Fibroblast of lung (primary cell): ENCODE measurements around the gene TSPAN18. TPM values are rescaled to one million over a fixed set of nuclear protein-coding genes. Genes with fewer than 3 reads are reported as not detected.

Source experiments
- DNase-seq, 2 donors: peaks; one replicate each; pipeline versions ENCODE4 v3.0.0 to v3.0.0-alpha.2; 2010; ENCODE audit warnings: low read depth in 2 of 2
- H2AFZ ChIP-seq: 2 replicates; pipeline ENCODE4 v1.5.1; 2012; ENCODE audit warnings: low read length, control low read depth, inconsistent platforms
- H3K27ac ChIP-seq: 2 replicates; pipeline ENCODE4 v1.5.1; 2011; ENCODE audit warnings: low read length, control low read depth; ENCODE audit not compliant: insufficient read depth
- H3K27me3 ChIP-seq: 2 replicates; pipeline ENCODE4 v1.5.1; 2011; ENCODE audit warnings: mild to moderate bottlenecking, low read length; ENCODE audit not compliant: control insufficient read depth, insufficient read depth
- H3K36me3 ChIP-seq: 2 replicates; pipeline ENCODE4 v1.5.1; 2011; ENCODE audit warnings: low read length; ENCODE audit not compliant: control insufficient read depth, insufficient read depth
- H3K4me1 ChIP-seq: 2 replicates; pipeline ENCODE4 v1.5.1; 2011; ENCODE audit warnings: low read length; ENCODE audit not compliant: control insufficient read depth, insufficient read depth; ENCODE audit errors: extremely low read depth
- H3K4me2 ChIP-seq: 2 replicates; pipeline ENCODE4 v1.5.1; 2011; ENCODE audit warnings: low read length, control low read depth; ENCODE audit not compliant: insufficient read depth; ENCODE audit errors: extremely low read depth
- H3K4me3 ChIP-seq, 4 experiments: fragments of 200-600 bp in 1 of 4; sonication (generic) in 1 of 4; replicated peaks in 1 of 4; 2 replicates each; pipeline ENCODE4 v1.5.1; 2011 to 2016; ENCODE audit warnings: low read length in 4 of 4, low read depth in 3 of 4, mild to moderate bottlenecking in 3 of 4, control low read depth in 2 of 4, inconsistent platforms in 1 of 4, mixed read lengths in 1 of 4; ENCODE audit not compliant: insufficient read depth in 1 of 4; ENCODE audit errors: control extremely low read depth in 1 of 4
- H3K79me2 ChIP-seq: 2 replicates; pipeline ENCODE4 v1.5.1; 2012; ENCODE audit warnings: mild to moderate bottlenecking, low read length, inconsistent platforms; ENCODE audit not compliant: control insufficient read depth, insufficient read depth
- H3K9ac ChIP-seq: 2 replicates; pipeline ENCODE4 v1.5.1; 2011; ENCODE audit warnings: mild to moderate bottlenecking, low read length, control low read depth; ENCODE audit not compliant: insufficient read depth
- H3K9me3 ChIP-seq: 2 replicates; pipeline ENCODE4 v1.5.1; 2012; ENCODE audit warnings: low read depth, low read length; ENCODE audit not compliant: control insufficient read depth, insufficient read depth
- H4K20me1 ChIP-seq: 2 replicates; pipeline ENCODE4 v1.5.1; 2011; ENCODE audit warnings: low read length; ENCODE audit not compliant: control insufficient read depth, insufficient read depth; ENCODE audit errors: extremely low read depth
- EZH2 ChIP-seq: IDR thresholded peaks from 2 replicates; pipeline ENCODE4 v1.5.1; 2012; ENCODE audit warnings: low read length, control low read depth, mild to moderate bottlenecking; ENCODE audit errors: missing control alignments
- polyA plus RNA-seq, 2 donors: library from polyadenylated mRNA; depleted of rRNA in 1 of 2; stranded (reverse) in 1 of 2; unstranded in 1 of 2; fragments of >200 nt; gene quantifications; 2 replicates each; pipeline ENCODE4 v1.2.1, GENCODE V29; 2011 to 2012; ENCODE audit warnings: missing spikeins in 1 of 2
- total RNA-seq: library from RNA; depleted of rRNA; stranded (reverse); fragments of >200 nt; gene quantifications from 2 replicates; pipeline ENCODE4 v1.2.1, GENCODE V29; 2014
- TF ChIP-seq, protein P1 (sequence below), 2 donors: IDR thresholded peaks in 1 of 2; conservative IDR thresholded peaks in 1 of 2; 1 replicate in 1 of 2; 2 replicates in 1 of 2; pipeline ENCODE4 v1.5.1; 2011 to 2012; ENCODE audit warnings: low read length in 2 of 2, control low read depth in 1 of 2, inconsistent platforms in 1 of 2, low read depth in 1 of 2, mild to moderate bottlenecking in 1 of 2

The TSPAN18 gene
- total and polyA plus RNA-seq, 2 donors (not counting 1 experiment from before 2014, with no cell fraction given) = 0.15 TPM; not detected in 1

DNA sequence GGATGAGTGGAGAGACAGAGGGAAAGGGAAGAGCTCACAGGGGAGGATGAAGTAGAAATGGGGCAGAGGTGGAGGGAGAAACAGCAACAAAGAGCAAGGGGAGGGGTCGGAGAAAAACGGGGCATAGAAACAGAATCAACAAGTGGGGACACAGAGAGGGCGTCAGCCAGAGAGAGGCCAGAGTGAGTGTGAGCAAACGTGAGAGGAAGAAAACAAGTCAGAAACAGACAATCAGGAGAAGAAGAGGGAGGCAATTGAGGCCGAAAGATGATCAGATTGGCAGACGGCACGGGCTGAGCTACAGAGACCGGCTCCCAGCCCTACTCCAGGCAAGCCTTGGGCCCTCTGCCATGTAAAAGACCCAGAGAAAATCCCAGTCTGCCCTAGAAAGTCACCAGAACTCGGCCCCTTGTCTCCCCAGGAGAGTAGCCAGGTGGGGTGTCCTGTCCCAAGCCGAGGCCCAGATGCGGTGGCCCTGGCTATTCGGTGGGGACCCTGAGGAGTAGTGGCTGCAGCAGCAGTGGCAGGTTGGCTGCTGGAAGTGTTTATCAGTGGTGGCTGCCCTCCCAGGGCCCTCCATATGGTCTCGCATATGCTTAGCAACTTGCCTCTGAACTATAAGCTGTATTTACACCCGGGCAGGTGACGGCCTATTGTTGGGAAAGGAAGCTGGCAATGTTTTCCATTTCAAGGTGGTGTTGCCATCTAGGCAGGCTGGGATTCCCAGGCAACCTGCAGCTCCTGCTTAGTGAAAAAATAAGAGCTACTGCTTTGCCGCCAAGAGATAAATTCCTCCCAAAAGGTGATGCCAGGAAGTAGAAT is 14.8 kb upstream of the TSPAN18 start:
- Histone ChIP-seq H2AFZ (no peak overlapping the region), H3K9me3 (no peaks in the 10 kb centered on the region), H3K4me1 (no peaks in the 10 kb centered on the region), H3K27me3 (peaks cover 8% of the 10 kb centered on the region), H3K9ac (no peak overlapping the region), H3K79me2 (no peaks in the 10 kb centered on the region), H3K27ac (no peak overlapping the region), H3K4me3 (no peak overlapping the region), H3K4me2 (no peak overlapping the region), H3K36me3 (no peaks in the 10 kb centered on the region), H4K20me1 (no peaks in the 10 kb centered on the region)
- DNase-seq = no peak
- no peak for TF ChIP-seq EZH2
- TF ChIP-seq, protein P1, sequence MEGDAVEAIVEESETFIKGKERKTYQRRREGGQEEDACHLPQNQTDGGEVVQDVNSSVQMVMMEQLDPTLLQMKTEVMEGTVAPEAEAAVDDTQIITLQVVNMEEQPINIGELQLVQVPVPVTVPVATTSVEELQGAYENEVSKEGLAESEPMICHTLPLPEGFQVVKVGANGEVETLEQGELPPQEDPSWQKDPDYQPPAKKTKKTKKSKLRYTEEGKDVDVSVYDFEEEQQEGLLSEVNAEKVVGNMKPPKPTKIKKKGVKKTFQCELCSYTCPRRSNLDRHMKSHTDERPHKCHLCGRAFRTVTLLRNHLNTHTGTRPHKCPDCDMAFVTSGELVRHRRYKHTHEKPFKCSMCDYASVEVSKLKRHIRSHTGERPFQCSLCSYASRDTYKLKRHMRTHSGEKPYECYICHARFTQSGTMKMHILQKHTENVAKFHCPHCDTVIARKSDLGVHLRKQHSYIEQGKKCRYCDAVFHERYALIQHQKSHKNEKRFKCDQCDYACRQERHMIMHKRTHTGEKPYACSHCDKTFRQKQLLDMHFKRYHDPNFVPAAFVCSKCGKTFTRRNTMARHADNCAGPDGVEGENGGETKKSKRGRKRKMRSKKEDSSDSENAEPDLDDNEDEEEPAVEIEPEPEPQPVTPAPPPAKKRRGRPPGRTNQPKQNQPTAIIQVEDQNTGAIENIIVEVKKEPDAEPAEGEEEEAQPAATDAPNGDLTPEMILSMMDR (conservative IDR thresholded peaks at IDR 0.05 in 1 of 2, IDR thresholded peaks at IDR 0.05 in 1 of 2; ENCODE audit: low read depth in 1 of 2, low read length in 2 of 2) = no peak

DNA sequence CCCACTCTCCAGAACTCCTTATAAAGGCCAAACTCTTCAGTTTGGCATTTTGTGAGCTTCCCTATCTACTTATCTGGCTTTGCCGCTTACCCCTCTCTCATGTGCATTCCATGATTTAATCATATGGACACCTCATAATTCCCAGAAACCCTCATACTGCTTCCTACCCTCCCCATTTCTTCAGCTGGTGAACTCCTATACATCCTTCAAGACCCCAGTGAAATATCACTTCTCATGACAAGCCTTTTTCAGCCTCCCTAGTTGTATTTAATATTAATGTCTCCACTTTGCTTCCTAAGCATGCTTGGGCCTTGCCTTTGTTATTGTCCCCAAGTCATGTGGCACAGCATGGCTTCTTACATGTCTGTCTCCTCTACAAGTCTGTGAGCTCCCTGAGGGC is 13.7 kb upstream of the TSPAN18 start:
- no peak overlapping the region for H2AFZ ChIP-seq
- H3K9me3 ChIP-seq = no peaks in the 10 kb centered on the region
- no peaks in the 10 kb centered on the region for H3K4me1 ChIP-seq
- DNase-seq = no peak
- no peaks in the 10 kb centered on the region for H3K36me3 ChIP-seq
- TF ChIP-seq, protein P1 (conservative IDR thresholded peaks at IDR 0.05 in 1 of 2, IDR thresholded peaks at IDR 0.05 in 1 of 2; ENCODE audit: low read depth in 1 of 2, low read length in 2 of 2) = no peak
- TF ChIP-seq EZH2 = no peak
- no peaks in the 10 kb centered on the region for H3K79me2 ChIP-seq
- no peak overlapping the region for H3K9ac ChIP-seq
- no peaks in the 10 kb centered on the region for H4K20me1 ChIP-seq
- no peak overlapping the region for H3K4me2 ChIP-seq
- H3K4me3 ChIP-seq = no peak overlapping the region
- H3K27ac ChIP-seq = no peak overlapping the region
- H3K27me3 ChIP-seq = peaks cover 8% of the 10 kb centered on the region

DNA sequence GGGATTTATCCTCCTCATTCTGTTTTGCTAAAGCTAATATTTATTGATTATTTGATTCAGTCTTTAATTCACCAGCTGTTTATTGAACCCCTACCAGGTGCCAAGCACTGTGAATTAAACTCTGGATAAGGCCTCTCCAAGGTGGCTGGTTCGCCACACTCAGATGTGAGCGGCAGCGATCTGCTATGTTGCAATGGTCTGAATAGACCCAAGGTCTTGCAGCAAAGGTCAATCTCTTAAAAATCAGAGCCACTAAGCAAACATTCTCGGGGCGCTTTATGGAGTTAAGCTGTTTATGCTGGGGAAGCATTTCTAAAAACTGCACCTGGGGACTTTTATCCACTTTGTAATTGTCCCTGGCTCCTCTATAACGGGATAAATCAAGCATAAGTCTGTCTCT is 10.5 kb upstream of the TSPAN18 start:
- H3K27me3 ChIP-seq = peaks cover 8% of the 10 kb centered on the region
- H3K9me3 ChIP-seq = no peaks in the 10 kb centered on the region
- H3K27ac ChIP-seq = no peak overlapping the region
- H3K79me2 ChIP-seq = no peaks in the 10 kb centered on the region
- H3K4me1 ChIP-seq = no peaks in the 10 kb centered on the region
- H4K20me1 ChIP-seq = no peaks in the 10 kb centered on the region
- TF ChIP-seq, protein P1 (conservative IDR thresholded peaks at IDR 0.05 in 1 of 2, IDR thresholded peaks at IDR 0.05 in 1 of 2; ENCODE audit: low read depth in 1 of 2, low read length in 2 of 2) = no peak
- no peak for TF ChIP-seq EZH2
- no peak overlapping the region for H3K4me3 ChIP-seq
- H3K9ac ChIP-seq = no peak overlapping the region
- H3K36me3 ChIP-seq = no peaks in the 10 kb centered on the region
- DNase-seq = no peak
- H2AFZ ChIP-seq = no peak overlapping the region
- no peak overlapping the region for H3K4me2 ChIP-seq
